VCaP (cell line): ENCODE results near the gene ASAP3.
A peak's percentile ranks its signal among the peaks of the same experiment; 100 is the strongest.

Experiments used
- H3K27ac ChIP-seq: fragments of 450-650 bp; 2 replicates; pipeline ENCODE4 v1.5.1; 2017
- TF ChIP-seq, protein P1 (sequence below): fragments of 450-650 bp; conservative IDR thresholded peaks from 2 replicates; pipeline ENCODE4 v1.5.1; 2017; ENCODE audit warnings: mild to moderate bottlenecking, moderate library complexity

Gene ASAP3

DNA sequence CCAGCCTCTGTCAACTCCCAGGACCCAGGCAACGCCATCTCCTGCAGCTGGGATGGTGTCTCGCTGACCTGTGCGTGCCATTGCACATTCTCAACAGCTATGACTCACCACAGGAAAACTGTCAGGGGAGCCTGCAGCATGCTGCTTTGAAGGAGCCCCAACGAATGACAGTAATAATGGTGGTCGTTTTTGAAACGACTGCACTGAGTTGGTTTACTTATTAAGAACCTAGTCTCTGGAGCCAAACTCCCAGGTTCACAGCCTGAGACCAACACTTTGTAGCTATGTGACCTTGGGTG is 81.0 kb downstream of the ASAP3 start:
- peak overlapping the region; percentile 82 for H3K27ac ChIP-seq
- TF ChIP-seq, protein P1, sequence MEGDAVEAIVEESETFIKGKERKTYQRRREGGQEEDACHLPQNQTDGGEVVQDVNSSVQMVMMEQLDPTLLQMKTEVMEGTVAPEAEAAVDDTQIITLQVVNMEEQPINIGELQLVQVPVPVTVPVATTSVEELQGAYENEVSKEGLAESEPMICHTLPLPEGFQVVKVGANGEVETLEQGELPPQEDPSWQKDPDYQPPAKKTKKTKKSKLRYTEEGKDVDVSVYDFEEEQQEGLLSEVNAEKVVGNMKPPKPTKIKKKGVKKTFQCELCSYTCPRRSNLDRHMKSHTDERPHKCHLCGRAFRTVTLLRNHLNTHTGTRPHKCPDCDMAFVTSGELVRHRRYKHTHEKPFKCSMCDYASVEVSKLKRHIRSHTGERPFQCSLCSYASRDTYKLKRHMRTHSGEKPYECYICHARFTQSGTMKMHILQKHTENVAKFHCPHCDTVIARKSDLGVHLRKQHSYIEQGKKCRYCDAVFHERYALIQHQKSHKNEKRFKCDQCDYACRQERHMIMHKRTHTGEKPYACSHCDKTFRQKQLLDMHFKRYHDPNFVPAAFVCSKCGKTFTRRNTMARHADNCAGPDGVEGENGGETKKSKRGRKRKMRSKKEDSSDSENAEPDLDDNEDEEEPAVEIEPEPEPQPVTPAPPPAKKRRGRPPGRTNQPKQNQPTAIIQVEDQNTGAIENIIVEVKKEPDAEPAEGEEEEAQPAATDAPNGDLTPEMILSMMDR: no peak

DNA sequence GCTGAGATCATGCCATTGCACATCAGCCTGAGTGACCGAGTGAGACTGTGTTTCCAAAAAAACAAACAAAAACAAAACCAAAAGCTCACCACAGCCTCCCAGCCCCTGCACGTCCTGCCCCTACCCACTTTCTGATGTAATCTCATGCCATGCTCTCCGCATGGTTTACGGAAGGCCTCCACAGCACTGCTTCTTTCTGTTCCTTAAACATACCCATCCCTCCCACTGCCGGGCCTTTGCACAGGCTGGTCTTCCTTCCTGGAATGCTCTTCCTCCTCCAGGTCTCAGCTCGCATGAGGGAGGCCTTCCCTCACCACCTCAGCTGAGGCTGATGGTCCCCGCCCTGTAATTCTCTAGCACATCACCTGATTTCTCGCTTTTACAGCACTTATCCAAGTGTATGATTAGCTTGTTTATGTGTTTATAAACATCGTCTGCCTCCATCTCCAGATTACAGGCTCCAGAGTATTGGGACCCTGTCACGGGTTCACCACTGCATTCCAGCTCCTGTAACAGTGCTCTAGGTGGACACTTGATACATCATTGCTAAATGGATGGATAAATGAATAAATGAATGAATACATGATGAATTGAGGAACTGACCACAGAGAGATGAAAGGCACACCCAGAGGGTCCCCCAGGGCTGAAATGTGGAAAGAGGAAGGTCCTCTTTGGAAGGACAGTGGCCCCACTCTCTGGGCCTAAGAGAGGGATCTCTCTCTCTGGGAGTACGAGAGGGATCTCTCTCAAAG is 81.5 kb downstream of the ASAP3 start:
- H3K27ac ChIP-seq: peak overlapping the region; percentile 82
- TF ChIP-seq, protein P1: no peak

- TF ChIP-seq, protein P1: no peak
- H3K27ac ChIP-seq: peak overlapping the region; percentile 82; the same call in 1 of the 2 replicates
These were observed 82.7 kb downstream of the ASAP3 start for GRCh38 chr1:23401313-23401712.

- H3K27ac ChIP-seq: no peak overlapping the region
- TF ChIP-seq, protein P1: no peak
These were observed 83.5 kb downstream of the ASAP3 start for GRCh38 chr1:23400324-23401114.

- TF ChIP-seq, protein P1: no peak
- no peak overlapping the region for H3K27ac ChIP-seq
These were observed 84.8 kb downstream of the ASAP3 start for GRCh38 chr1:23399229-23399628.

DNA sequence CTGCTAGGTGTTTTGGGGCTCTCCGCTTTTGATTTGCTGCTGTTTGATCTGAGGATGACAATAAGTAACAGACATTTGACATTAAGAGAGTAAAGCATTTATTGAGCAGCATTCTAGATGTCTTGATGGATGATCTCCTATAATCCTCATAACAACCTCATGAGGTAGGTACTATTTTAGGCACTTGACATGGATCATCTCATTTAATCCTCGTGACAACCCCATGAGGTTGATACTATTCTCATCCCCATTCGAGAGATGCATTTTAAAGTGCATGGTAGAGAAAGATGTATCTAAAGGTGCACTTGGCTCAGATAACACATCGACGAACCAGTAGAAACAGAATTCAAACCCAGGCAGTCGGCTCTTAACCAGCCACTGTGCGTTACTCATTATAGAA is 86.1 kb downstream of the ASAP3 start:
- TF ChIP-seq, protein P1: no peak
- H3K27ac ChIP-seq: no peak overlapping the region

GRCh38 chr1:23396380-23396779 is 87.6 kb downstream of the ASAP3 start:
- TF ChIP-seq, protein P1: no peak
- no peak overlapping the region for H3K27ac ChIP-seq
